ENCODE data around the gene FMR1NB.

GRCh38 chrX:148047200-148047599 is 66.1 kb downstream of the FMR1NB start:
- TF ChIP-seq PKNOX1 (IDR thresholded peaks at IDR 0.05), result no peak
- no peak for TF ChIP-seq TARDBP (IDR thresholded peaks at IDR 0.05)
- no peak for TF ChIP-seq NFRKB (IDR thresholded peaks at IDR 0.05)
- no peak for TF ChIP-seq FOXM1 (IDR thresholded peaks at IDR 0.05; ENCODE audit: borderline replicate concordance)
- TF ChIP-seq FOXK2 (IDR thresholded peaks at IDR 0.05), result no peak
- TF ChIP-seq HDGF (IDR thresholded peaks at IDR 0.05; ENCODE audit: borderline replicate concordance), result no peak
- no peak for TF ChIP-seq BHLHE40 (IDR thresholded peaks at IDR 0.05; ENCODE audit: borderline replicate concordance)

Measured in HEK293T (cell line).